CD4-positive, CD25-positive, alpha-beta regulatory T cell (primary cell): ENCODE results near the gene DCN. TPM values are rescaled to one million over a fixed set of nuclear protein-coding genes. Genes with fewer than 3 reads are reported as not detected.

ENCODE experiments used
- ATAC-seq, 2 donors: fragments of 150-1000 bp; cut with Tn5 transposase; one replicate each; pipeline ENCODE4 v1.10.0; 2021; ENCODE audit warnings: low read depth in 2 of 2, moderate number of reproducible peaks in 2 of 2, moderate library complexity in 1 of 2
- DNase-seq, 3 donors: peaks; one replicate each; pipeline versions ENCODE4 v3.0.0 to v3.0.0-alpha.2; 2012 to 2022; ENCODE audit warnings: mixed read lengths in 1 of 3
- H3K27ac ChIP-seq: one replicate; pipeline ENCODE4 v1.7.0; 2013; ENCODE audit warnings: mild to moderate bottlenecking, low read length; ENCODE audit not compliant: insufficient read depth, poor library complexity, severe bottlenecking
- H3K27me3 ChIP-seq: one replicate; pipeline ENCODE4 v1.7.0; 2013; ENCODE audit warnings: low read length; ENCODE audit not compliant: control insufficient read depth, insufficient read depth
- H3K36me3 ChIP-seq: one replicate; pipeline ENCODE4 v1.7.0; 2013; ENCODE audit warnings: mild to moderate bottlenecking, low read length, moderate library complexity; ENCODE audit not compliant: control insufficient read depth, insufficient read depth
- H3K4me1 ChIP-seq: 2 replicates; pipeline ENCODE4 v1.7.0; 2013; ENCODE audit warnings: mild to moderate bottlenecking, low read length; ENCODE audit not compliant: insufficient read depth, control insufficient read depth, poor library complexity, severe bottlenecking
- H3K4me3 ChIP-seq: one replicate; pipeline ENCODE4 v1.7.0; 2013; ENCODE audit warnings: low read depth, mild to moderate bottlenecking, low read length, moderate library complexity
- H3K9me3 ChIP-seq, 2 experiments: 1 replicate in 1 of 2; 2 replicates in 1 of 2; pipeline ENCODE4 v1.7.0; 2013; ENCODE audit warnings: low read length in 2 of 2, mild to moderate bottlenecking in 1 of 2, moderate library complexity in 1 of 2; ENCODE audit not compliant: control insufficient read depth in 2 of 2
- H3K27ac Mint-ChIP-seq, 3 donors: one replicate each; pipeline ENCODE4 v1.8.0; 2020 to 2022; ENCODE audit warnings: mild to moderate bottlenecking in 3 of 3, mixed read lengths in 3 of 3, moderate library complexity in 2 of 3
- H3K27me3 Mint-ChIP-seq: one replicate; pipeline ENCODE4 v1.8.0; 2022; ENCODE audit warnings: mild to moderate bottlenecking, mixed read lengths
- H3K36me3 Mint-ChIP-seq: one replicate; pipeline ENCODE4 v1.8.0; 2020; ENCODE audit warnings: mixed read lengths
- H3K4me1 Mint-ChIP-seq, 4 donors: one replicate each; pipeline ENCODE4 v1.8.0; 2020 to 2022; ENCODE audit warnings: mixed read lengths in 4 of 4, mild to moderate bottlenecking in 1 of 4
- H3K4me3 Mint-ChIP-seq, 4 donors: one replicate each; pipeline ENCODE4 v1.8.0; 2020 to 2022; ENCODE audit warnings: mild to moderate bottlenecking in 4 of 4, mixed read lengths in 4 of 4, moderate library complexity in 3 of 4
- H3K9me3 Mint-ChIP-seq, 7 donors: one replicate each; pipeline ENCODE4 v1.8.0; 2020 to 2022; ENCODE audit warnings: mixed read lengths in 7 of 7, mild to moderate bottlenecking in 3 of 7, moderate library complexity in 2 of 7
- polyA plus RNA-seq, 4 donors: library from polyadenylated mRNA; unstranded; fragments of 300-500 nt; fragmentation: Illumina TruSeq; gene quantifications; one replicate each; pipeline ENCODE4 v1.2.3, GENCODE V29; 2021
- total RNA-seq: library from RNA; stranded (reverse); gene quantifications from one replicate; pipeline ENCODE4 v1.2.3, GENCODE V29; 2022

Gene DCN
- total and polyA plus RNA-seq, 5 donors from 2014 or later, result not detected

GRCh38 chr12:91154131-91154530, 28.5 kb downstream of the DCN start:
- ATAC-seq (no peak), DNase-seq (no peak)
- Mint-ChIP-seq H3K4me1 (no peaks in the 10 kb centered on the region), H3K27ac (no peak overlapping the region), H3K36me3 (no peaks in the 10 kb centered on the region), H3K9me3 (peaks cover 0 to 3% (median 0%) of the 10 kb centered on the region in 7 donors), H3K4me3 (no peak overlapping the region), H3K27me3 (no peaks in the 10 kb centered on the region)
- Histone ChIP-seq H3K27ac (no peak overlapping the region), H3K36me3 (no peaks in the 10 kb centered on the region), H3K4me1 (no peaks in the 10 kb centered on the region), H3K27me3 (no peaks in the 10 kb centered on the region), H3K4me3 (no peak overlapping the region), H3K9me3 (no peaks in the 10 kb centered on the region)

GRCh38 chr12:91144053-91144452, 38.6 kb downstream of the DCN start:
- no peaks in the 10 kb centered on the region for H3K36me3 ChIP-seq
- Mint-ChIP-seq H3K27me3 (no peaks in the 10 kb centered on the region), H3K36me3 (no peaks in the 10 kb centered on the region), H3K27ac (no peak overlapping the region), H3K4me3 (no peak overlapping the region), H3K4me1 (no peaks in the 10 kb centered on the region), H3K9me3 (peaks cover 0 to 5% (median 0%) of the 10 kb centered on the region in 7 donors)
- H3K27me3 ChIP-seq, result no peaks in the 10 kb centered on the region
- no peak overlapping the region for H3K27ac ChIP-seq
- DNase-seq (no peak), ATAC-seq (no peak)
- H3K4me1 ChIP-seq, result no peaks in the 10 kb centered on the region
- H3K9me3 ChIP-seq, result no peaks in the 10 kb centered on the region
- no peak overlapping the region for H3K4me3 ChIP-seq

- H3K36me3 Mint-ChIP-seq, result no peaks in the 10 kb centered on the region
- no peak overlapping the region for H3K27ac Mint-ChIP-seq
- H3K4me3 Mint-ChIP-seq, result no peak overlapping the region
- no peak overlapping the region for H3K4me3 ChIP-seq
- no peaks in the 10 kb centered on the region for H3K36me3 ChIP-seq
- no peaks in the 10 kb centered on the region for H3K4me1 ChIP-seq
- H3K27ac ChIP-seq, result no peak overlapping the region
- H3K4me1 Mint-ChIP-seq, result no peaks in the 10 kb centered on the region
- ATAC-seq (no peak), DNase-seq (no peak)
- H3K9me3 ChIP-seq, result no peaks in the 10 kb centered on the region
- no peaks in the 10 kb centered on the region for H3K27me3 ChIP-seq
- H3K27me3 Mint-ChIP-seq, result no peaks in the 10 kb centered on the region
- peaks cover 0 to 7% (median 0%) of the 10 kb centered on the region in 7 donors for H3K9me3 Mint-ChIP-seq
Measured at GRCh38 chr12:91143206-91143605, 39.4 kb downstream of the DCN start.

GRCh38 chr12:91142221-91142631, 40.4 kb downstream of the DCN start:
- Histone ChIP-seq H3K27ac (no peak overlapping the region), H3K9me3 (no peaks in the 10 kb centered on the region), H3K27me3 (no peaks in the 10 kb centered on the region), H3K36me3 (no peaks in the 10 kb centered on the region), H3K4me1 (no peaks in the 10 kb centered on the region), H3K4me3 (no peak overlapping the region)
- no peaks in the 10 kb centered on the region for H3K4me1 Mint-ChIP-seq
- no peak for DNase-seq
- ATAC-seq, result no peak
- H3K9me3 Mint-ChIP-seq, result peaks cover 0 to 7% (median 0%) of the 10 kb centered on the region in 7 donors
- no peak overlapping the region for H3K27ac Mint-ChIP-seq
- H3K4me3 Mint-ChIP-seq, result no peak overlapping the region
- H3K36me3 Mint-ChIP-seq, result no peaks in the 10 kb centered on the region
- H3K27me3 Mint-ChIP-seq, result no peaks in the 10 kb centered on the region

GRCh38 chr12:91140026-91140931, 42.3 kb downstream of the DCN start:
- Histone ChIP-seq H3K36me3 (no peaks in the 10 kb centered on the region), H3K4me3 (no peak overlapping the region), H3K9me3 (no peaks in the 10 kb centered on the region), H3K4me1 (no peaks in the 10 kb centered on the region), H3K27me3 (no peaks in the 10 kb centered on the region), H3K27ac (no peak overlapping the region)
- Mint-ChIP-seq H3K9me3 (peaks cover 0 to 3% (median 0%) of the 10 kb centered on the region in 7 donors), H3K36me3 (no peaks in the 10 kb centered on the region), H3K4me3 (no peak overlapping the region), H3K27me3 (no peaks in the 10 kb centered on the region), H3K27ac (no peak overlapping the region), H3K4me1 (peaks cover 0 to 1% (median 0%) of the 10 kb centered on the region in 4 donors)
- no peak for DNase-seq
- no peak for ATAC-seq

- no peak overlapping the region for H3K27ac ChIP-seq
Measured at GRCh38 chr12:91139286-91139685, 43.3 kb downstream of the DCN start.

GRCh38 chr12:91138337-91138920, 44.2 kb downstream of the DCN start:
- Mint-ChIP-seq H3K4me1 (peaks cover 0 to 1% (median 0%) of the 10 kb centered on the region in 4 donors), H3K9me3 (peaks cover 0 to 3% (median 0%) of the 10 kb centered on the region in 7 donors), H3K4me3 (no peak overlapping the region), H3K36me3 (no peaks in the 10 kb centered on the region), H3K27me3 (no peaks in the 10 kb centered on the region), H3K27ac (no peak overlapping the region)
- H3K27me3 ChIP-seq, result no peaks in the 10 kb centered on the region
- H3K4me1 ChIP-seq, result no peaks in the 10 kb centered on the region
- DNase-seq, result no peak
- H3K36me3 ChIP-seq, result no peaks in the 10 kb centered on the region
- H3K27ac ChIP-seq, result no peak overlapping the region
- ATAC-seq, result no peak
- H3K9me3 ChIP-seq, result no peaks in the 10 kb centered on the region
- H3K4me3 ChIP-seq, result no peak overlapping the region

More at GRCh38 chr12:91139286-91139685, 43.3 kb downstream of the DCN start:
- no peaks in the 10 kb centered on the region for H3K27me3 ChIP-seq
- no peaks in the 10 kb centered on the region for H3K36me3 ChIP-seq
- H3K4me1 Mint-ChIP-seq, result peaks cover 0 to 1% (median 0%) of the 10 kb centered on the region in 4 donors
- ATAC-seq (no peak), DNase-seq (no peak)
- H3K4me3 Mint-ChIP-seq, result no peak overlapping the region
- no peaks in the 10 kb centered on the region for H3K36me3 Mint-ChIP-seq
- no peak overlapping the region for H3K4me3 ChIP-seq
- H3K27ac Mint-ChIP-seq, result no peak overlapping the region
- H3K9me3 ChIP-seq, result no peaks in the 10 kb centered on the region
- H3K9me3 Mint-ChIP-seq, result peaks cover 0 to 3% (median 0%) of the 10 kb centered on the region in 7 donors
- no peaks in the 10 kb centered on the region for H3K27me3 Mint-ChIP-seq
- H3K4me1 ChIP-seq, result no peaks in the 10 kb centered on the region
